H1 (cell line): ENCODE measurements around the gene EPN3. TPM values are rescaled to one million over a fixed set of nuclear protein-coding genes. Genes with fewer than 3 reads are reported as not detected.

Experiments used
- CTCF ChIA-PET: fragments of 300-600 bp; sonication (Branson Sonifier 250); formaldehyde crosslinking; loops from one replicate; lab custom pipeline; 2021; ENCODE audit not compliant: partially characterized antibody; lab: Charles Lee
- POLR2A ChIA-PET: fragments of 300-600 bp; sonication (Branson Sonifier 250); formaldehyde crosslinking; loops from one replicate; lab custom pipeline; 2021; ENCODE audit warnings: inconsistent platforms; ENCODE audit not compliant: partially characterized antibody; lab: Charles Lee
- DNase-seq, 2 experiments: peaks; one replicate each; pipeline versions ENCODE4 v3.0.0 to v3.0.0-alpha.2; 2010 to 2022; ENCODE audit warnings: low spot score in 2 of 2, low read depth in 1 of 2, mixed read lengths in 1 of 2
- FAIRE-seq: peaks from 2 replicates; lab custom pipeline; 2011; peaks lifted over from hg19 to GRCh38; lab: Jason Lieb, UNC
- H2AFZ ChIP-seq: 2 replicates; pipeline ENCODE4 v1.8.1; 2012; ENCODE audit warnings: low read length, inconsistent platforms
- H2AK5ac ChIP-seq: 2 replicates; pipeline ENCODE4 v1.6.1; 2013; ENCODE audit warnings: low read depth, low read length
- H2BK120ac ChIP-seq: replicated peaks from 2 replicates; pipeline ENCODE3; 2013; ENCODE audit warnings: low read depth, low read length, inconsistent platforms
- H2BK12ac ChIP-seq: 2 replicates; pipeline ENCODE4 v1.6.1; 2013; ENCODE audit warnings: low read depth, low read length
- H2BK15ac ChIP-seq: 2 replicates; pipeline ENCODE4 v1.6.1; 2013; ENCODE audit warnings: low read length
- H2BK20ac ChIP-seq: 2 replicates; pipeline ENCODE4 v1.6.1; 2013; ENCODE audit warnings: low read length
- H2BK5ac ChIP-seq: 2 replicates; pipeline ENCODE4 v1.6.1; 2013; ENCODE audit warnings: low read depth, low read length
- H3K14ac ChIP-seq: 2 replicates; pipeline ENCODE4 v1.6.1; 2013; ENCODE audit warnings: inconsistent platforms; ENCODE audit not compliant: insufficient read length
- H3K18ac ChIP-seq: 2 replicates; pipeline ENCODE4 v1.6.1; 2013; ENCODE audit warnings: low read length; ENCODE audit errors: extremely low read depth
- H3K23ac ChIP-seq: 2 replicates; pipeline ENCODE4 v1.6.1; 2013; ENCODE audit warnings: inconsistent platforms; ENCODE audit not compliant: insufficient read length
- H3K23me2 ChIP-seq: 2 replicates; pipeline ENCODE4 v1.6.1; 2013; ENCODE audit warnings: low read depth, low read length
- H3K27ac ChIP-seq: 2 replicates; pipeline ENCODE4 v1.6.1; 2011; ENCODE audit warnings: low read depth, low read length, inconsistent platforms
- H3K27me3 ChIP-seq, 4 experiments: replicated peaks in 1 of 4; 1 replicate in 1 of 4; 2 replicates in 3 of 4; pipeline versions ENCODE4 v1.6.1 to v1.8.1; 2011 to 2013; ENCODE audit warnings: low read length in 3 of 4, mild to moderate bottlenecking in 3 of 4, inconsistent platforms in 2 of 4, mixed read lengths in 2 of 4, moderate library complexity in 1 of 4; ENCODE audit not compliant: control insufficient read depth in 3 of 4, insufficient read depth in 3 of 4; ENCODE audit errors: extremely low read depth in 1 of 4
- H3K36me3 ChIP-seq, 4 experiments: 2 replicates each; pipeline versions ENCODE4 v1.6.1 to v1.8.1; 2011 to 2013; ENCODE audit warnings: mild to moderate bottlenecking in 4 of 4, low read length in 3 of 4, moderate library complexity in 2 of 4, control low read depth in 1 of 4, inconsistent platforms in 1 of 4; ENCODE audit not compliant: insufficient read depth in 4 of 4, control insufficient read depth in 2 of 4
- H3K4ac ChIP-seq: replicated peaks from 2 replicates; pipeline ENCODE3; 2013; ENCODE audit warnings: low read length, low read depth, mixed read lengths, inconsistent platforms; ENCODE audit not compliant: insufficient read length
- H3K4me1 ChIP-seq, 4 experiments: replicated peaks in 1 of 4; 1 replicate in 1 of 4; 2 replicates in 3 of 4; pipeline versions ENCODE4 v1.6.1 to v1.8.1; 2011 to 2013; ENCODE audit warnings: low read length in 3 of 4, inconsistent platforms in 2 of 4, mixed read lengths in 1 of 4; ENCODE audit not compliant: insufficient read depth in 4 of 4, control insufficient read depth in 3 of 4
- H3K4me2 ChIP-seq, 2 experiments: 2 replicates each; pipeline versions ENCODE4 v1.6.1 to v1.8.1; 2011 to 2013; ENCODE audit warnings: low read depth in 2 of 2, low read length in 2 of 2, control low read depth in 1 of 2, inconsistent platforms in 1 of 2, mild to moderate bottlenecking in 1 of 2; ENCODE audit not compliant: insufficient read depth in 1 of 2
- H3K4me3 ChIP-seq, 4 experiments: fragments of 200-600, 300-600 bp in 1 of 4; sonication (generic), shearing (Covaris generic), sonication (Bioruptor Twin) in 1 of 4; 2 replicates each; pipeline versions ENCODE4 v1.5.1 to v1.8.1; 2011 to 2016; ENCODE audit warnings: low read length in 4 of 4, low read depth in 3 of 4, control low read depth in 2 of 4, inconsistent platforms in 2 of 4, mild to moderate bottlenecking in 2 of 4, mixed read lengths in 1 of 4, moderate library complexity in 1 of 4; ENCODE audit not compliant: insufficient read depth in 2 of 4; ENCODE audit errors: extremely low read depth in 1 of 4
- H3K56ac ChIP-seq: replicated peaks from 2 replicates; pipeline ENCODE3; 2013; ENCODE audit warnings: low read depth, mild to moderate bottlenecking, mixed read lengths, low read length, inconsistent platforms; ENCODE audit not compliant: insufficient read length
- H3K79me1 ChIP-seq: 2 replicates; pipeline ENCODE4 v1.6.1; 2013; ENCODE audit warnings: low read depth, low read length, control low read depth
- H3K79me2 ChIP-seq, 2 experiments: 2 replicates each; pipeline versions ENCODE4 v1.6.1 to v1.8.1; 2012 to 2013; ENCODE audit warnings: low read length in 2 of 2, mild to moderate bottlenecking in 2 of 2, inconsistent platforms in 1 of 2; ENCODE audit not compliant: insufficient read depth in 2 of 2, control insufficient read depth in 1 of 2
- H3K9ac ChIP-seq, 4 experiments: replicated peaks in 1 of 4; 1 replicate in 1 of 4; 2 replicates in 3 of 4; pipeline versions ENCODE4 v1.6.1 to v1.8.1; 2011 to 2013; ENCODE audit warnings: low read depth in 3 of 4, low read length in 3 of 4, control low read depth in 2 of 4, mild to moderate bottlenecking in 2 of 4, moderate library complexity in 2 of 4, inconsistent platforms in 1 of 4; ENCODE audit errors: extremely low read depth in 1 of 4
- H3K9me3 ChIP-seq, 2 experiments: 2 replicates each; pipeline versions ENCODE4 v1.6.1 to v1.8.1; 2012 to 2013; ENCODE audit warnings: mild to moderate bottlenecking in 2 of 2, moderate library complexity in 2 of 2, control low read depth in 1 of 2, inconsistent platforms in 1 of 2, low read depth in 1 of 2, low read length in 1 of 2, mixed read lengths in 1 of 2; ENCODE audit not compliant: insufficient read depth in 2 of 2
- H4K20me1 ChIP-seq, 2 experiments: replicated peaks in 1 of 2; 2 replicates each; pipeline versions ENCODE3 to v1.8.1; 2011 to 2013; ENCODE audit warnings: inconsistent platforms in 2 of 2, low read length in 2 of 2, mild to moderate bottlenecking in 1 of 2; ENCODE audit not compliant: insufficient read depth in 2 of 2, control insufficient read depth in 1 of 2
- H4K5ac ChIP-seq: 2 replicates; pipeline ENCODE4 v1.6.1; 2013; ENCODE audit warnings: low read length, low read depth, mixed read lengths, inconsistent platforms; ENCODE audit not compliant: insufficient read length
- H4K8ac ChIP-seq: 2 replicates; pipeline ENCODE4 v1.8.0; 2013; ENCODE audit warnings: mild to moderate bottlenecking, moderate library complexity, low read length, inconsistent platforms; ENCODE audit not compliant: insufficient read depth; ENCODE audit errors: extremely low read depth
- H4K91ac ChIP-seq: replicated peaks from 2 replicates; pipeline ENCODE3; 2013; ENCODE audit warnings: low read length, mixed read lengths, inconsistent platforms; ENCODE audit not compliant: insufficient read length
- ATF3 ChIP-seq: IDR thresholded peaks from 2 replicates; pipeline ENCODE4 v1.6.1; 2011; ENCODE audit warnings: low read depth, mild to moderate bottlenecking, low read length; ENCODE audit not compliant: insufficient read depth
- BCL11A ChIP-seq, 2 experiments: IDR thresholded peaks; one replicate each; pipeline ENCODE4 v1.6.1; 2011; ENCODE audit warnings: low read depth in 2 of 2, low read length in 2 of 2, mild to moderate bottlenecking in 2 of 2
- CTBP2 ChIP-seq: IDR thresholded peaks from 2 replicates; pipeline ENCODE4 v1.7.0; 2011; ENCODE audit warnings: borderline replicate concordance, mild to moderate bottlenecking, moderate library complexity, mixed read lengths, low read length; ENCODE audit not compliant: insufficient read depth, insufficient read length
- E2F6 ChIP-seq: IDR thresholded peaks from 2 replicates; pipeline ENCODE4 v1.6.1; 2012; ENCODE audit warnings: inconsistent platforms
- GTF2F1 ChIP-seq: IDR thresholded peaks from 2 replicates; pipeline ENCODE4 v1.6.1; 2012; ENCODE audit warnings: low read depth, low read length, improper control_type of control experiment, borderline replicate concordance
- SIX5 ChIP-seq: IDR thresholded peaks from 2 replicates; pipeline ENCODE4 v1.6.1; 2011; ENCODE audit warnings: mild to moderate bottlenecking, low read depth, low read length
- WGBS, 2 experiments: shearing (Covaris generic) in 1 of 2; methylation state at CpG; one replicate each; pipeline versions ENCODE4 v1.1.6 to v1.1.7; 2013 to 2015; ENCODE audit warnings: low lambda C conversion rate in 2 of 2, mixed read lengths in 2 of 2, inconsistent platforms in 1 of 2, low coverage in 1 of 2, missing lambda C conversion rate in 1 of 2; ENCODE audit not compliant: insufficient replicate concordance in 2 of 2, insufficient coverage in 1 of 2, insufficient read length in 1 of 2; ENCODE audit errors: extremely low coverage in 1 of 2, missing lambda C conversion rate in 1 of 2; 5-methylcytosine and 5-hydroxymethylcytosine counted together
- polyA plus RNA-seq, 7 experiments: library from polyadenylated mRNA; depleted of rRNA in 3 of 7; stranded (reverse) in 5 of 7; unstranded in 2 of 7; fragments of >200 nt in 5 of 7; fragments of 200-250 nt in 2 of 7; gene quantifications; 1 replicate in 5 of 7; 2 replicates in 1 of 7; 4 replicates in 1 of 7; pipeline versions ENCODE4 v1.2.1 to v1.2.3, GENCODE V29; 2011 to 2013; ENCODE audit warnings: missing spikeins in 2 of 7, mixed read lengths in 2 of 7
- total RNA-seq: library from RNA; stranded (reverse); fragmentation: NEBNext Ultra II Directional; extraction: Animal tissue kit (Norgen Biotek cat#: 25700); gene quantifications from 2 replicates; pipeline ENCODE4 v1.2.1, GENCODE V29; 2021

Gene EPN3
- total and polyA plus RNA-seq, 2 of the 8 experiments (the other 6 are each of a cell fraction or from before 2014, with no cell fraction given): 6.7 to 7.9 TPM

GRCh38 chr17:50566886-50567285 lies 34.4 kb downstream of the EPN3 start:
- Histone ChIP-seq H3K18ac (no peak overlapping the region), H3K23ac (no peak overlapping the region), H3K27ac (no peak overlapping the region), H3K14ac (no peak overlapping the region), H4K8ac (no peak overlapping the region), H3K79me1 (no peaks in the 10 kb centered on the region), H2BK5ac (no peak overlapping the region), H2BK15ac (no peak overlapping the region), H3K79me2 (no peaks in the 10 kb centered on the region), H3K4ac (no peak overlapping the region), H2BK12ac (no peak overlapping the region), H3K4me2 (no peak overlapping the region), H3K56ac (no peak overlapping the region), H3K9me3 (no peaks in the 10 kb centered on the region), H2BK120ac (no peak overlapping the region), H4K91ac (no peak overlapping the region), H3K4me1 (peaks cover 0 to 32% (median 22%) of the 10 kb centered on the region in 4 experiments; a peak in 6 of 7 replicates), H3K23me2 (peaks cover 3% of the 10 kb centered on the region; the same call in 1 of the 2 replicates), H4K5ac (no peak overlapping the region), H4K20me1 (peaks cover 7 to 11% of the 10 kb centered on the region in 2 experiments), H2BK20ac (no peak overlapping the region), H2AFZ (no peak overlapping the region), H3K27me3 (peaks cover 22 to 49% (median 46%) of the 10 kb centered on the region in 4 experiments), H2AK5ac (no peak overlapping the region), H3K36me3 (no peaks in the 10 kb centered on the region), H3K9ac (no peak overlapping the region), H3K4me3 (no peak overlapping the region)
- FAIRE-seq (no peak), DNase-seq (no peak)
- CTCF ChIA-PET: interaction anchor here (0.7 to 1.7 kb wide), 7 partner anchors 9 to 129 kb away, joined by 3 to 11 read pairs (median 4); no protein-coding TSS in a partner anchor
- WGBS, 2 experiments: 82% methylated on average over 2 of the region's 2 CpGs; no CpG with 5 or more reads in 1 of the 2 experiments
- POLR2A ChIA-PET: interaction anchor here (0.6 to 1.3 kb wide), 4 partner anchors 9 to 90 kb away, joined by 3 read pairs; no protein-coding TSS in a partner anchor
- TF ChIP-seq BCL11A (IDR thresholded peaks at IDR 0.05; ENCODE audit: low read depth in 2 of 2, low read length in 2 of 2): no peak
- no peak for TF ChIP-seq GTF2F1
- no peak for TF ChIP-seq E2F6
- TF ChIP-seq ATF3: no peak
- no peak for TF ChIP-seq CTBP2
- no peak for TF ChIP-seq SIX5
